Measurements from ENCODE around the gene NCAM1.

NCAM1 gene

GRCh38 chr11:113274713-113275582 is 313.7 kb downstream of the NCAM1 start:
- DNase-seq: no peak
- H3K36me3 ChIP-seq (ENCODE audit: control insufficient read depth in 4 of 4, insufficient read depth in 4 of 4, low read length in 3 of 4): no peaks in the 10 kb centered on the region
- CTCF ChIA-PET: interaction anchor here (0.9 kb wide), 1 partner anchor 14 kb away, joined by 4 read pairs; no protein-coding TSS in a partner anchor
- H3K4me1 ChIP-seq (ENCODE audit: control extremely low read depth in 1 of 4, control insufficient read depth in 4 of 4, insufficient read depth in 4 of 4, low read length in 3 of 4): no peaks in the 10 kb centered on the region
- H3K27ac ChIP-seq (ENCODE audit: insufficient read depth in 1 of 2, low read depth in 1 of 2, low read length in 2 of 2, poor library complexity in 1 of 2, severe bottlenecking in 2 of 2): no peak overlapping the region
- no peak overlapping the region for H3K4me3 ChIP-seq (ENCODE audit: control insufficient read depth in 1 of 7, extremely low read depth in 1 of 7, insufficient read depth in 4 of 7, low read depth in 2 of 7, low read length in 6 of 7)
- H3K9me3 ChIP-seq (ENCODE audit: control extremely low read depth in 1 of 5, control insufficient read depth in 4 of 5, insufficient read depth in 2 of 5, low read depth in 1 of 5, low read length in 4 of 5): no peaks in the 10 kb centered on the region
- POLR2A ChIA-PET: no interaction called here
- peaks cover 0 to 4% (median 0%) of the 10 kb centered on the region in 5 experiments for H3K27me3 ChIP-seq (replicated peaks in 2 of 5; ENCODE audit: control insufficient read depth in 4 of 5, insufficient read depth in 5 of 5, low read length in 4 of 5)
- 88% methylated on average over 17 of the region's 19 CpGs for WGBS (ENCODE audit: insufficient coverage)

- CTCF ChIA-PET: interaction anchor here (0.9 kb wide), 1 partner anchor 13 kb away, joined by 4 read pairs; no protein-coding TSS in a partner anchor
These were observed 314.4 kb downstream of the NCAM1 start for GRCh38 chr11:113275602-113276001.

GRCh38 chr11:113276466-113276865 is 315.2 kb downstream of the NCAM1 start:
- H3K36me3 ChIP-seq (ENCODE audit: control insufficient read depth in 4 of 4, insufficient read depth in 4 of 4, low read length in 3 of 4): no peaks in the 10 kb centered on the region
- no peak overlapping the region for H3K4me3 ChIP-seq (ENCODE audit: control insufficient read depth in 1 of 7, extremely low read depth in 1 of 7, insufficient read depth in 4 of 7, low read depth in 2 of 7, low read length in 6 of 7)
- DNase-seq: no peak
- WGBS (ENCODE audit: insufficient coverage): no CpG with 5 or more reads among the region's 2 CpGs
- no peak overlapping the region for H3K27ac ChIP-seq (ENCODE audit: insufficient read depth in 1 of 2, low read depth in 1 of 2, low read length in 2 of 2, poor library complexity in 1 of 2, severe bottlenecking in 2 of 2)
- ChIA-PET CTCF (no interaction called here), POLR2A (no interaction called here)
- peaks cover 0 to 4% (median 0%) of the 10 kb centered on the region in 5 experiments for H3K27me3 ChIP-seq (replicated peaks in 2 of 5; ENCODE audit: control insufficient read depth in 4 of 5, insufficient read depth in 5 of 5, low read length in 4 of 5)
- H3K9me3 ChIP-seq (ENCODE audit: control extremely low read depth in 1 of 5, control insufficient read depth in 4 of 5, insufficient read depth in 2 of 5, low read depth in 1 of 5, low read length in 4 of 5): no peaks in the 10 kb centered on the region
- no peaks in the 10 kb centered on the region for H3K4me1 ChIP-seq (ENCODE audit: control extremely low read depth in 1 of 4, control insufficient read depth in 4 of 4, insufficient read depth in 4 of 4, low read length in 3 of 4)

More at GRCh38 chr11:113275602-113276001, 314.4 kb downstream of the NCAM1 start:
- H3K4me3 ChIP-seq (ENCODE audit: control insufficient read depth in 1 of 7, extremely low read depth in 1 of 7, insufficient read depth in 4 of 7, low read depth in 2 of 7, low read length in 6 of 7): no peak overlapping the region
- no peaks in the 10 kb centered on the region for H3K9me3 ChIP-seq (ENCODE audit: control extremely low read depth in 1 of 5, control insufficient read depth in 4 of 5, insufficient read depth in 2 of 5, low read depth in 1 of 5, low read length in 4 of 5)
- WGBS (ENCODE audit: insufficient coverage): 90% methylated on average over 6 of the region's 7 CpGs
- POLR2A ChIA-PET: no interaction called here
- H3K4me1 ChIP-seq (ENCODE audit: control extremely low read depth in 1 of 4, control insufficient read depth in 4 of 4, insufficient read depth in 4 of 4, low read length in 3 of 4): no peaks in the 10 kb centered on the region
- no peaks in the 10 kb centered on the region for H3K36me3 ChIP-seq (ENCODE audit: control insufficient read depth in 4 of 4, insufficient read depth in 4 of 4, low read length in 3 of 4)
- H3K27me3 ChIP-seq (replicated peaks in 2 of 5; ENCODE audit: control insufficient read depth in 4 of 5, insufficient read depth in 5 of 5, low read length in 4 of 5): peaks cover 0 to 4% (median 0%) of the 10 kb centered on the region in 5 experiments
- DNase-seq: no peak
- H3K27ac ChIP-seq (ENCODE audit: insufficient read depth in 1 of 2, low read depth in 1 of 2, low read length in 2 of 2, poor library complexity in 1 of 2, severe bottlenecking in 2 of 2): no peak overlapping the region

GRCh38 chr11:113277907-113278306 is 316.7 kb downstream of the NCAM1 start:
- ChIA-PET POLR2A (no interaction called here), CTCF (interaction anchor here (1.0 kb wide), 1 partner anchor 17 kb away, joined by 3 read pairs; no protein-coding TSS in a partner anchor)
- Histone ChIP-seq H3K4me1 (ENCODE audit: control extremely low read depth in 1 of 4, control insufficient read depth in 4 of 4, insufficient read depth in 4 of 4, low read length in 3 of 4) (no peaks in the 10 kb centered on the region), H3K4me3 (ENCODE audit: control insufficient read depth in 1 of 7, extremely low read depth in 1 of 7, insufficient read depth in 4 of 7, low read depth in 2 of 7, low read length in 6 of 7) (no peak overlapping the region), H3K27ac (ENCODE audit: insufficient read depth in 1 of 2, low read depth in 1 of 2, low read length in 2 of 2, poor library complexity in 1 of 2, severe bottlenecking in 2 of 2) (no peak overlapping the region), H3K27me3 (replicated peaks in 2 of 5; ENCODE audit: control insufficient read depth in 4 of 5, insufficient read depth in 5 of 5, low read length in 4 of 5) (peaks cover 0 to 2% (median 0%) of the 10 kb centered on the region in 5 experiments), H3K36me3 (ENCODE audit: control insufficient read depth in 4 of 4, insufficient read depth in 4 of 4, low read length in 3 of 4) (no peaks in the 10 kb centered on the region), H3K9me3 (ENCODE audit: control extremely low read depth in 1 of 5, control insufficient read depth in 4 of 5, insufficient read depth in 2 of 5, low read depth in 1 of 5, low read length in 4 of 5) (no peaks in the 10 kb centered on the region)
- WGBS (ENCODE audit: insufficient coverage): 94% methylated on average over 3 of the region's 5 CpGs
- DNase-seq: no peak

GRCh38 chr11:113278481-113278880 is 317.3 kb downstream of the NCAM1 start:
- DNase-seq: no peak
- WGBS (ENCODE audit: insufficient coverage): 92% methylated on average over 9 of the region's 9 CpGs
- no peaks in the 10 kb centered on the region for H3K9me3 ChIP-seq (ENCODE audit: control extremely low read depth in 1 of 5, control insufficient read depth in 4 of 5, insufficient read depth in 2 of 5, low read depth in 1 of 5, low read length in 4 of 5)
- H3K27me3 ChIP-seq (replicated peaks in 2 of 5; ENCODE audit: control insufficient read depth in 4 of 5, insufficient read depth in 5 of 5, low read length in 4 of 5): peaks cover 0 to 2% (median 0%) of the 10 kb centered on the region in 5 experiments
- POLR2A ChIA-PET: no interaction called here
- H3K4me1 ChIP-seq (ENCODE audit: control extremely low read depth in 1 of 4, control insufficient read depth in 4 of 4, insufficient read depth in 4 of 4, low read length in 3 of 4): no peaks in the 10 kb centered on the region
- no peak overlapping the region for H3K4me3 ChIP-seq (ENCODE audit: control insufficient read depth in 1 of 7, extremely low read depth in 1 of 7, insufficient read depth in 4 of 7, low read depth in 2 of 7, low read length in 6 of 7)
- H3K27ac ChIP-seq (ENCODE audit: insufficient read depth in 1 of 2, low read depth in 1 of 2, low read length in 2 of 2, poor library complexity in 1 of 2, severe bottlenecking in 2 of 2): no peak overlapping the region
- CTCF ChIA-PET: interaction anchor here (1.0 kb wide), 1 partner anchor 18 kb away, joined by 3 read pairs; no protein-coding TSS in a partner anchor
- no peaks in the 10 kb centered on the region for H3K36me3 ChIP-seq (ENCODE audit: control insufficient read depth in 4 of 4, insufficient read depth in 4 of 4, low read length in 3 of 4)

- Histone ChIP-seq H3K36me3 (ENCODE audit: control insufficient read depth in 4 of 4, insufficient read depth in 4 of 4, low read length in 3 of 4) (no peaks in the 10 kb centered on the region), H3K4me1 (ENCODE audit: control extremely low read depth in 1 of 4, control insufficient read depth in 4 of 4, insufficient read depth in 4 of 4, low read length in 3 of 4) (no peaks in the 10 kb centered on the region), H3K27me3 (replicated peaks in 2 of 5; ENCODE audit: control insufficient read depth in 4 of 5, insufficient read depth in 5 of 5, low read length in 4 of 5) (peaks cover 0 to 3% (median 0%) of the 10 kb centered on the region in 5 experiments), H3K9me3 (ENCODE audit: control extremely low read depth in 1 of 5, control insufficient read depth in 4 of 5, insufficient read depth in 2 of 5, low read depth in 1 of 5, low read length in 4 of 5) (no peaks in the 10 kb centered on the region), H3K27ac (ENCODE audit: insufficient read depth in 1 of 2, low read depth in 1 of 2, low read length in 2 of 2, poor library complexity in 1 of 2, severe bottlenecking in 2 of 2) (no peak overlapping the region), H3K4me3 (ENCODE audit: control insufficient read depth in 1 of 7, extremely low read depth in 1 of 7, insufficient read depth in 4 of 7, low read depth in 2 of 7, low read length in 6 of 7) (no peak overlapping the region)
- ChIA-PET POLR2A (no interaction called here), CTCF (interaction anchor here (1.0 kb wide), 1 partner anchor 18 kb away, joined by 3 read pairs; no protein-coding TSS in a partner anchor)
- no peak for DNase-seq
- WGBS (ENCODE audit: insufficient coverage): 100% methylated on average over 4 of the region's 4 CpGs
These were observed 317.7 kb downstream of the NCAM1 start for GRCh38 chr11:113278925-113279324.

- Histone ChIP-seq H3K27me3 (replicated peaks in 2 of 5; ENCODE audit: control insufficient read depth in 4 of 5, insufficient read depth in 5 of 5, low read length in 4 of 5) (peaks cover 0 to 6% (median 0%) of the 10 kb centered on the region in 5 experiments), H3K36me3 (ENCODE audit: control insufficient read depth in 4 of 4, insufficient read depth in 4 of 4, low read length in 3 of 4) (no peaks in the 10 kb centered on the region), H3K4me3 (ENCODE audit: control insufficient read depth in 1 of 7, extremely low read depth in 1 of 7, insufficient read depth in 4 of 7, low read depth in 2 of 7, low read length in 6 of 7) (no peak overlapping the region), H3K27ac (ENCODE audit: insufficient read depth in 1 of 2, low read depth in 1 of 2, low read length in 2 of 2, poor library complexity in 1 of 2, severe bottlenecking in 2 of 2) (no peak overlapping the region), H3K4me1 (ENCODE audit: control extremely low read depth in 1 of 4, control insufficient read depth in 4 of 4, insufficient read depth in 4 of 4, low read length in 3 of 4) (no peaks in the 10 kb centered on the region), H3K9me3 (ENCODE audit: control extremely low read depth in 1 of 5, control insufficient read depth in 4 of 5, insufficient read depth in 2 of 5, low read depth in 1 of 5, low read length in 4 of 5) (no peaks in the 10 kb centered on the region)
- ChIA-PET POLR2A (no interaction called here), CTCF (no interaction called here)
- DNase-seq: no peak
- WGBS (ENCODE audit: insufficient coverage): 100% methylated on average over 1 of the region's 3 CpGs
These were observed 318.4 kb downstream of the NCAM1 start for GRCh38 chr11:113279591-113279990.
